Chondrocyte (in vitro differentiated cells): ENCODE data around the gene CALCA. TPM values are rescaled to one million over a fixed set of nuclear protein-coding genes. Genes with fewer than 3 reads are reported as not detected.

Experiments used
- DNase-seq: peaks from one replicate; pipeline ENCODE4 v3.0.0; 2021; ENCODE audit warnings: mixed read lengths, low spot score
- H3K27ac Mint-ChIP-seq: one replicate; pipeline ENCODE4 v1.8.0; 2021; ENCODE audit warnings: mild to moderate bottlenecking, moderate library complexity, mixed read lengths; ENCODE audit not compliant: unreplicated experiment
- H3K27me3 Mint-ChIP-seq: 2 replicates; pipeline ENCODE4 v1.8.0; 2021; ENCODE audit warnings: low read depth, mixed read lengths
- H3K36me3 Mint-ChIP-seq: 2 replicates; pipeline ENCODE4 v1.8.0; 2021; ENCODE audit warnings: low read depth, mixed read lengths
- H3K4me1 Mint-ChIP-seq: 2 replicates; pipeline ENCODE4 v1.8.0; 2021; ENCODE audit warnings: low read depth, mild to moderate bottlenecking, mixed read lengths
- H3K4me3 Mint-ChIP-seq: one replicate; pipeline ENCODE4 v1.8.0; 2021; ENCODE audit warnings: mild to moderate bottlenecking, moderate library complexity, mixed read lengths; ENCODE audit not compliant: unreplicated experiment
- H3K9me3 Mint-ChIP-seq: 2 replicates; pipeline ENCODE4 v1.8.0; 2021; ENCODE audit warnings: low read depth, mixed read lengths
- CTCF ChIP-seq: fragments of 200-600 bp; sonication (generic); IDR thresholded peaks from 2 replicates; pipeline ENCODE4 v1.5.0; 2021; ENCODE audit warnings: antibody characterized with exemption, mild to moderate bottlenecking, moderate library complexity
- total RNA-seq: library from RNA; stranded (reverse); gene quantifications from 3 replicates; pipeline ENCODE4 v1.2.1, GENCODE V29; 2021

Gene CALCA
- total RNA-seq, 1 donor from 2014 or later, result not detected

GRCh38 chr11:14924318-14924717, 47.8 kb downstream of the CALCA start:
- no peak for DNase-seq
- TF ChIP-seq CTCF, result no peak
- H3K4me1 Mint-ChIP-seq, result no peaks in the 10 kb centered on the region
- H3K9me3 Mint-ChIP-seq, result peaks cover 10% of the 10 kb centered on the region
- H3K4me3 Mint-ChIP-seq, result no peak overlapping the region
- peaks cover 20% of the 10 kb centered on the region for H3K27me3 Mint-ChIP-seq
- no peak overlapping the region for H3K27ac Mint-ChIP-seq
- H3K36me3 Mint-ChIP-seq, result no peaks in the 10 kb centered on the region

Other genes starting within 250 kb of the CALCA start
- gene CYP2R1, start 80.1 kb downstream of the CALCA start, total RNA-seq, result 8.4 to 16.7 TPM (median 16.0 TPM) in 3 replicates
- not detected in 3 replicates for gene CALCB, start 101.2 kb upstream of the CALCA start, total RNA-seq
- not detected in 3 replicates for gene INSC, start 142.6 kb upstream of the CALCA start, total RNA-seq